Neural cell (in vitro differentiated cells): Measurements from ENCODE around the gene MTERF2.

Experiments
- CTCF ChIP-seq: fragments of 450-650 bp; IDR thresholded peaks from 2 replicates; pipeline ENCODE4 v1.5.1; 2014; ENCODE audit warnings: antibody characterized with exemption, mild to moderate bottlenecking, moderate library complexity; ENCODE audit not compliant: poor library complexity, severe bottlenecking
- EP300 ChIP-seq: fragments of 450-650 bp; conservative IDR thresholded peaks from 2 replicates; pipeline ENCODE4 v1.6.1; 2014; ENCODE audit warnings: antibody characterized with exemption, mild to moderate bottlenecking, moderate library complexity; ENCODE audit not compliant: poor library complexity, severe bottlenecking
- EZH2 ChIP-seq: fragments of 200-600, 300-800 bp; shearing (Covaris generic), sonication (generic); IDR thresholded peaks from 2 replicates; pipeline ENCODE4 v1.6.1; 2014; ENCODE audit warnings: antibody characterized with exemption, low read length, borderline replicate concordance, mild to moderate bottlenecking; ENCODE audit not compliant: insufficient read depth, poor library complexity, severe bottlenecking
- MXI1 ChIP-seq: fragments of 450-650 bp; conservative IDR thresholded peaks from 2 replicates; pipeline ENCODE4 v1.6.1; 2014; ENCODE audit warnings: antibody characterized with exemption, mild to moderate bottlenecking; ENCODE audit not compliant: poor library complexity, severe bottlenecking

DNA sequence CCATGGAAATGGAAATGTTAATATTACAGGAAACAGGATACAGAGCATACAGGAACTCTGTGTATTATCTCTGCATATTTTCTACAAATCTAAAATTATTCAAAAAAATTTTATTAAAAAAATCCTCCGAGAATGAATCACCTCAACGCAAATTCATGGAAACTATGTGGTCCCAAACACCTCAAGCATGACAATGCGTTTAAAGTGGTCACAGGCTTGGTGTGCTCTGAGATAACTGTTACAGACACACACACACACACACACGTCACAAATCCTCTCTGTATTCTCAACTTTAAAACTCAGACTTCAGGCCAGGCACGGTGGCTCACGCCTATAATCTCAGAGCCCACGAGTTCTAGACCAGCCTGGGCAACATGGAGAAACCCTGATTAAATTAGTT is 45.3 kb upstream of the MTERF2 start:
- TF ChIP-seq CTCF (no peak), MXI1 (no peak), EP300 (no peak), EZH2 (no peak)
